ENCODE results near the gene CIZ1.
A peak's percentile ranks its signal among the peaks of the same experiment; 100 is the strongest.
"Not testable (repeated sequence)": the region's sequence is repeated elsewhere in the genome, so short reads cannot be mapped to it uniquely, and the experiment has no call there.

CIZ1 gene

GRCh38 chr9:128191406-128192046, at the start of gene CIZ1:
Gene CIZ1 (minus strand): TSS chr9:128191572. CDS start chr9:128190857, 715 bp downstream.
- peak; percentile 26 for DNase-seq

GRCh38 chr9:128233817-128234406, 42.5 kb upstream of the CIZ1 start:
- DNase-seq, result no peak

- no peak for DNase-seq
Observed at GRCh38 chr9:128232528-128233428, 41.4 kb upstream of the CIZ1 start.

- DNase-seq, result no peak
Observed at GRCh38 chr9:128231638-128232527, 40.5 kb upstream of the CIZ1 start.

- not testable (repeated sequence) for DNase-seq
Observed at GRCh38 chr9:128230897-128231296, 39.5 kb upstream of the CIZ1 start.

GRCh38 chr9:128226412-128226801, 35.0 kb upstream of the CIZ1 start:
- no peak for DNase-seq

- no peak for DNase-seq
Observed at GRCh38 chr9:128225770-128226411, 34.5 kb upstream of the CIZ1 start.

GRCh38 chr9:128224877-128225276, 33.5 kb upstream of the CIZ1 start:
- DNase-seq, result no peak

- no peak for DNase-seq
Observed at GRCh38 chr9:128222880-128223670, 31.7 kb upstream of the CIZ1 start.

GRCh38 chr9:128222026-128222425, 30.7 kb upstream of the CIZ1 start:
- DNase-seq, result no peak

- no peak for DNase-seq
Observed at GRCh38 chr9:128219831-128220230, 28.5 kb upstream of the CIZ1 start.

- DNase-seq, result no peak
Observed at GRCh38 chr9:128218518-128219389, 27.4 kb upstream of the CIZ1 start.

GRCh38 chr9:128218172-128218517, 26.8 kb upstream of the CIZ1 start:
- no peak for DNase-seq

- DNase-seq, result no peak
Observed at GRCh38 chr9:128216781-128217553, 25.6 kb upstream of the CIZ1 start.

- DNase-seq, result no peak
Observed at GRCh38 chr9:128215491-128216409, 24.4 kb upstream of the CIZ1 start.

- no peak for DNase-seq
Observed at GRCh38 chr9:128214571-128215490, 23.5 kb upstream of the CIZ1 start.

GRCh38 chr9:128213746-128214497, 22.6 kb upstream of the CIZ1 start:
- no peak for DNase-seq

Data from GF-D8 (cell line).